H1 (cell line): ENCODE results near the gene JAG1. TPM values are rescaled to one million over a fixed set of nuclear protein-coding genes. Genes with fewer than 3 reads are reported as not detected.
A peak's percentile ranks its signal among the peaks of the same experiment; 100 is the strongest.

ENCODE experiments used
- CTCF ChIA-PET: fragments of 300-600 bp; sonication (Branson Sonifier 250); formaldehyde crosslinking; loops from one replicate; lab custom pipeline; 2021; ENCODE audit not compliant: partially characterized antibody; lab: Charles Lee
- POLR2A ChIA-PET: fragments of 300-600 bp; sonication (Branson Sonifier 250); formaldehyde crosslinking; loops from one replicate; lab custom pipeline; 2021; ENCODE audit warnings: inconsistent platforms; ENCODE audit not compliant: partially characterized antibody; lab: Charles Lee
- DNase-seq, 2 experiments: peaks; one replicate each; pipeline versions ENCODE4 v3.0.0 to v3.0.0-alpha.2; 2010 to 2022; ENCODE audit warnings: low spot score in 2 of 2, low read depth in 1 of 2, mixed read lengths in 1 of 2
- FAIRE-seq: peaks from 2 replicates; lab custom pipeline; 2011; peaks lifted over from hg19 to GRCh38; lab: Jason Lieb, UNC
- H2AFZ ChIP-seq: 2 replicates; pipeline ENCODE4 v1.8.1; 2012; ENCODE audit warnings: low read length, inconsistent platforms
- H2AK5ac ChIP-seq: 2 replicates; pipeline ENCODE4 v1.6.1; 2013; ENCODE audit warnings: low read depth, low read length
- H2BK120ac ChIP-seq: replicated peaks from 2 replicates; pipeline ENCODE3; 2013; ENCODE audit warnings: low read depth, low read length, inconsistent platforms
- H2BK12ac ChIP-seq: 2 replicates; pipeline ENCODE4 v1.6.1; 2013; ENCODE audit warnings: low read depth, low read length
- H2BK15ac ChIP-seq: 2 replicates; pipeline ENCODE4 v1.6.1; 2013; ENCODE audit warnings: low read length
- H2BK20ac ChIP-seq: 2 replicates; pipeline ENCODE4 v1.6.1; 2013; ENCODE audit warnings: low read length
- H2BK5ac ChIP-seq: 2 replicates; pipeline ENCODE4 v1.6.1; 2013; ENCODE audit warnings: low read depth, low read length
- H3K14ac ChIP-seq: 2 replicates; pipeline ENCODE4 v1.6.1; 2013; ENCODE audit warnings: inconsistent platforms; ENCODE audit not compliant: insufficient read length
- H3K18ac ChIP-seq: 2 replicates; pipeline ENCODE4 v1.6.1; 2013; ENCODE audit warnings: low read length; ENCODE audit errors: extremely low read depth
- H3K23ac ChIP-seq: 2 replicates; pipeline ENCODE4 v1.6.1; 2013; ENCODE audit warnings: inconsistent platforms; ENCODE audit not compliant: insufficient read length
- H3K23me2 ChIP-seq: 2 replicates; pipeline ENCODE4 v1.6.1; 2013; ENCODE audit warnings: low read depth, low read length
- H3K27ac ChIP-seq: 2 replicates; pipeline ENCODE4 v1.6.1; 2011; ENCODE audit warnings: low read depth, low read length, inconsistent platforms
- H3K27me3 ChIP-seq, 4 experiments: replicated peaks in 1 of 4; 1 replicate in 1 of 4; 2 replicates in 3 of 4; pipeline versions ENCODE4 v1.6.1 to v1.8.1; 2011 to 2013; ENCODE audit warnings: low read length in 3 of 4, mild to moderate bottlenecking in 3 of 4, inconsistent platforms in 2 of 4, mixed read lengths in 2 of 4, moderate library complexity in 1 of 4; ENCODE audit not compliant: control insufficient read depth in 3 of 4, insufficient read depth in 3 of 4; ENCODE audit errors: extremely low read depth in 1 of 4
- H3K36me3 ChIP-seq, 4 experiments: 2 replicates each; pipeline versions ENCODE4 v1.6.1 to v1.8.1; 2011 to 2013; ENCODE audit warnings: mild to moderate bottlenecking in 4 of 4, low read length in 3 of 4, moderate library complexity in 2 of 4, control low read depth in 1 of 4, inconsistent platforms in 1 of 4; ENCODE audit not compliant: insufficient read depth in 4 of 4, control insufficient read depth in 2 of 4
- H3K4ac ChIP-seq: replicated peaks from 2 replicates; pipeline ENCODE3; 2013; ENCODE audit warnings: low read length, low read depth, mixed read lengths, inconsistent platforms; ENCODE audit not compliant: insufficient read length
- H3K4me1 ChIP-seq, 4 experiments: replicated peaks in 1 of 4; 1 replicate in 1 of 4; 2 replicates in 3 of 4; pipeline versions ENCODE4 v1.6.1 to v1.8.1; 2011 to 2013; ENCODE audit warnings: low read length in 3 of 4, inconsistent platforms in 2 of 4, mixed read lengths in 1 of 4; ENCODE audit not compliant: insufficient read depth in 4 of 4, control insufficient read depth in 3 of 4
- H3K4me2 ChIP-seq, 2 experiments: 2 replicates each; pipeline versions ENCODE4 v1.6.1 to v1.8.1; 2011 to 2013; ENCODE audit warnings: low read depth in 2 of 2, low read length in 2 of 2, control low read depth in 1 of 2, inconsistent platforms in 1 of 2, mild to moderate bottlenecking in 1 of 2; ENCODE audit not compliant: insufficient read depth in 1 of 2
- H3K4me3 ChIP-seq, 4 experiments: fragments of 200-600, 300-600 bp in 1 of 4; sonication (generic), shearing (Covaris generic), sonication (Bioruptor Twin) in 1 of 4; 2 replicates each; pipeline versions ENCODE4 v1.5.1 to v1.8.1; 2011 to 2016; ENCODE audit warnings: low read length in 4 of 4, low read depth in 3 of 4, control low read depth in 2 of 4, inconsistent platforms in 2 of 4, mild to moderate bottlenecking in 2 of 4, mixed read lengths in 1 of 4, moderate library complexity in 1 of 4; ENCODE audit not compliant: insufficient read depth in 2 of 4; ENCODE audit errors: extremely low read depth in 1 of 4
- H3K56ac ChIP-seq: replicated peaks from 2 replicates; pipeline ENCODE3; 2013; ENCODE audit warnings: low read depth, mild to moderate bottlenecking, mixed read lengths, low read length, inconsistent platforms; ENCODE audit not compliant: insufficient read length
- H3K79me1 ChIP-seq: 2 replicates; pipeline ENCODE4 v1.6.1; 2013; ENCODE audit warnings: low read depth, low read length, control low read depth
- H3K79me2 ChIP-seq, 2 experiments: 2 replicates each; pipeline versions ENCODE4 v1.6.1 to v1.8.1; 2012 to 2013; ENCODE audit warnings: low read length in 2 of 2, mild to moderate bottlenecking in 2 of 2, inconsistent platforms in 1 of 2; ENCODE audit not compliant: insufficient read depth in 2 of 2, control insufficient read depth in 1 of 2
- H3K9ac ChIP-seq, 4 experiments: replicated peaks in 1 of 4; 1 replicate in 1 of 4; 2 replicates in 3 of 4; pipeline versions ENCODE4 v1.6.1 to v1.8.1; 2011 to 2013; ENCODE audit warnings: low read depth in 3 of 4, low read length in 3 of 4, control low read depth in 2 of 4, mild to moderate bottlenecking in 2 of 4, moderate library complexity in 2 of 4, inconsistent platforms in 1 of 4; ENCODE audit errors: extremely low read depth in 1 of 4
- H3K9me3 ChIP-seq, 2 experiments: 2 replicates each; pipeline versions ENCODE4 v1.6.1 to v1.8.1; 2012 to 2013; ENCODE audit warnings: mild to moderate bottlenecking in 2 of 2, moderate library complexity in 2 of 2, control low read depth in 1 of 2, inconsistent platforms in 1 of 2, low read depth in 1 of 2, low read length in 1 of 2, mixed read lengths in 1 of 2; ENCODE audit not compliant: insufficient read depth in 2 of 2
- H4K20me1 ChIP-seq, 2 experiments: replicated peaks in 1 of 2; 2 replicates each; pipeline versions ENCODE3 to v1.8.1; 2011 to 2013; ENCODE audit warnings: inconsistent platforms in 2 of 2, low read length in 2 of 2, mild to moderate bottlenecking in 1 of 2; ENCODE audit not compliant: insufficient read depth in 2 of 2, control insufficient read depth in 1 of 2
- H4K5ac ChIP-seq: 2 replicates; pipeline ENCODE4 v1.6.1; 2013; ENCODE audit warnings: low read length, low read depth, mixed read lengths, inconsistent platforms; ENCODE audit not compliant: insufficient read length
- H4K8ac ChIP-seq: 2 replicates; pipeline ENCODE4 v1.8.0; 2013; ENCODE audit warnings: mild to moderate bottlenecking, moderate library complexity, low read length, inconsistent platforms; ENCODE audit not compliant: insufficient read depth; ENCODE audit errors: extremely low read depth
- H4K91ac ChIP-seq: replicated peaks from 2 replicates; pipeline ENCODE3; 2013; ENCODE audit warnings: low read length, mixed read lengths, inconsistent platforms; ENCODE audit not compliant: insufficient read length
- GTF2F1 ChIP-seq: IDR thresholded peaks from 2 replicates; pipeline ENCODE4 v1.6.1; 2012; ENCODE audit warnings: low read depth, low read length, improper control_type of control experiment, borderline replicate concordance
- KDM1A ChIP-seq: fragments of 200-600, 300-600 bp; sonication (generic); IDR thresholded peaks from 2 replicates; pipeline ENCODE4 v1.7.1; 2016; ENCODE audit warnings: mild to moderate bottlenecking, low read length, borderline replicate concordance
- WGBS, 2 experiments: shearing (Covaris generic) in 1 of 2; methylation state at CpG; one replicate each; pipeline versions ENCODE4 v1.1.6 to v1.1.7; 2013 to 2015; ENCODE audit warnings: low lambda C conversion rate in 2 of 2, mixed read lengths in 2 of 2, inconsistent platforms in 1 of 2, low coverage in 1 of 2, missing lambda C conversion rate in 1 of 2; ENCODE audit not compliant: insufficient replicate concordance in 2 of 2, insufficient coverage in 1 of 2, insufficient read length in 1 of 2; ENCODE audit errors: extremely low coverage in 1 of 2, missing lambda C conversion rate in 1 of 2; 5-methylcytosine and 5-hydroxymethylcytosine counted together
- polyA plus RNA-seq, 7 experiments: library from polyadenylated mRNA; depleted of rRNA in 3 of 7; stranded (reverse) in 5 of 7; unstranded in 2 of 7; fragments of >200 nt in 5 of 7; fragments of 200-250 nt in 2 of 7; gene quantifications; 1 replicate in 5 of 7; 2 replicates in 1 of 7; 4 replicates in 1 of 7; pipeline versions ENCODE4 v1.2.1 to v1.2.3, GENCODE V29; 2011 to 2013; ENCODE audit warnings: missing spikeins in 2 of 7, mixed read lengths in 2 of 7
- total RNA-seq: library from RNA; stranded (reverse); fragmentation: NEBNext Ultra II Directional; extraction: Animal tissue kit (Norgen Biotek cat#: 25700); gene quantifications from 2 replicates; pipeline ENCODE4 v1.2.1, GENCODE V29; 2021

Gene JAG1
- total and polyA plus RNA-seq, 2 of the 8 experiments (the other 6 are each of a cell fraction or from before 2014, with no cell fraction given) = 13.5 to 27.3 TPM

GRCh38 chr20:10661261-10661660 lies 12.5 kb downstream of the JAG1 start:
- Histone ChIP-seq H3K23ac (no peak overlapping the region), H2BK15ac (no peak overlapping the region), H3K9ac (no peak overlapping the region), H3K14ac (no peak overlapping the region), H4K8ac (no peak overlapping the region), H2BK20ac (0 out of 2 replicates have a peak overlapping the region, but pooled peaks have one; percentile 15), H3K4me3 (no peak overlapping the region), H3K79me1 (peaks cover 25% of the 10 kb centered on the region), H3K4me1 (peaks cover 22 to 46% (median 36%) of the 10 kb centered on the region in 4 experiments), H3K27ac (no peak overlapping the region; the same call in 1 of the 2 replicates), H2BK12ac (peak overlapping the region; percentile 91; the same call in 1 of the 2 replicates), H3K79me2 (peaks cover 21 to 82% of the 10 kb centered on the region in 2 experiments), H3K18ac (0 out of 2 replicates have a peak overlapping the region, but pooled peaks have one; percentile 41), H2AFZ (no peak overlapping the region), H3K23me2 (no peaks in the 10 kb centered on the region), H3K4ac (no peak overlapping the region), H4K20me1 (peaks cover 6 to 29% of the 10 kb centered on the region in 2 experiments), H3K56ac (no peak overlapping the region), H3K36me3 (peaks cover 11 to 64% (median 36%) of the 10 kb centered on the region in 4 experiments), H3K9me3 (no peaks in the 10 kb centered on the region), H4K5ac (no peak overlapping the region), H3K4me2 (peak overlapping the region in 1 of 2 experiments; percentile 62; a peak in 1 of 4 replicates), H2BK5ac (peak overlapping the region; percentile 50; the same call in 1 of the 2 replicates), H2BK120ac (no peak overlapping the region), H4K91ac (no peak overlapping the region), H2AK5ac (peak overlapping the region; percentile 87), H3K27me3 (no peaks in the 10 kb centered on the region)
- POLR2A ChIA-PET = interaction anchor here (1.2 to 2.0 kb wide), 3 partner anchors 11 to 13 kb away, joined by 4 to 8 read pairs (median 4); partner anchors contain the start of gene JAG1
- TF ChIP-seq GTF2F1 (no peak), KDM1A (peak; percentile 86; the same call in 1 of the 2 replicates)
- CTCF ChIA-PET = interaction anchor here (1.1 to 2.4 kb wide), 6 partner anchors 10 to 108 kb away, joined by 3 to 14 read pairs (median 4); no protein-coding TSS in a partner anchor
- WGBS, 2 experiments = 73% methylated on average over 4 of the region's 4 CpGs; no CpG with 5 or more reads in 1 of the 2 experiments
- DNase-seq (no peak), FAIRE-seq (no peak)
